Liver (tissue), 3 donors: Measurements from ENCODE around the gene BAHCC1.

Experiments
- CTCF ChIP-seq: fragments of 150-350 bp; IDR thresholded peaks from 2 replicates; pipeline ENCODE4 v1.5.1; 2017; ENCODE audit warnings: improper control_type of control experiment, low read depth, low read length; ENCODE audit not compliant: missing input control
- EGR1 ChIP-seq, 2 donors: IDR thresholded peaks; 2 replicates each; pipeline ENCODE4 v1.6.1; 2016 to 2018; ENCODE audit warnings: antibody characterized with exemption in 2 of 2, low read depth in 2 of 2
- FOXA1 ChIP-seq: IDR thresholded peaks from 2 replicates; pipeline ENCODE4 v1.6.1; 2016; ENCODE audit warnings: antibody characterized with exemption
- HNF4A ChIP-seq, 2 donors: conservative IDR thresholded peaks; 2 replicates each; pipeline ENCODE4 v1.6.1; 2016; ENCODE audit warnings: antibody characterized with exemption in 2 of 2, mild to moderate bottlenecking in 2 of 2
- JUND ChIP-seq, 2 donors: IDR thresholded peaks; 2 replicates each; pipeline ENCODE4 v1.6.1; 2016; ENCODE audit warnings: antibody characterized with exemption in 2 of 2
- REST ChIP-seq: IDR thresholded peaks from 2 replicates; pipeline ENCODE4 v1.6.1; 2016; ENCODE audit warnings: antibody characterized with exemption, mild to moderate bottlenecking
- RXRA ChIP-seq, 2 donors: IDR thresholded peaks; 2 replicates each; pipeline ENCODE4 v1.6.1; 2017 to 2018; ENCODE audit warnings: antibody characterized with exemption in 2 of 2, mild to moderate bottlenecking in 1 of 2
- SP1 ChIP-seq: IDR thresholded peaks from 2 replicates; pipeline ENCODE4 v1.6.1; 2018; ENCODE audit warnings: antibody characterized with exemption, mild to moderate bottlenecking
- TAF1 ChIP-seq: conservative IDR thresholded peaks from 2 replicates; pipeline ENCODE4 v1.6.1; 2016; ENCODE audit warnings: antibody characterized with exemption, mild to moderate bottlenecking
- donor health status: healthy.
- donor health status: healthy.

- TF ChIP-seq CTCF (no peak), TAF1 (no peak), EGR1 (IDR thresholded peaks at IDR 0.05; ENCODE audit: low read depth in 2 of 2) (no peak), RXRA (IDR thresholded peaks at IDR 0.05) (no peak), JUND (IDR thresholded peaks at IDR 0.05) (no peak), FOXA1 (no peak), REST (no peak), SP1 (no peak), HNF4A (conservative IDR thresholded peaks at IDR 0.05) (no peak)
Measured at GRCh38 chr17:81419886-81420768, 24.9 kb downstream of the BAHCC1 start.
